ENCODE results near the gene LAMC1.

Gene LAMC1

DNA sequence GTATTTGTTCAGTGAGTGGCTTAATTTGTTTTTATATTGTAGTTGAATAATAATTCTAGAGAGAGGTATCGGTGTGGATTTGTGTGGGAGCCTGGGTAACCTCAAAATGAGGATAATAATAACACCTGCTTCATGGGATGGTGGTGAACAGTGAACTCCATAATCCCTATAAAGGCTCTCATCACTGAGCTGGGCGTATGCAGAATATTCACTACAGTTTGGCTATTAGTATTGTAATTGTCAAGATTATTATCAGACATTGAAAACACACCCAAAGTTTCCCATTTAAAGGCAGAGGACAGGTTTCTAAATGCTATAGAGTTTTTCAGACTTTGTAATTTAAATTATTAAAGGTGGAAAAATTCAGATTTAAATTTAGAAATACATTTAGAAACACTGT is 155.8 kb downstream of the LAMC1 start:
- DNase-seq (ENCODE audit: low read depth): no peak
- TF ChIP-seq, protein P1, sequence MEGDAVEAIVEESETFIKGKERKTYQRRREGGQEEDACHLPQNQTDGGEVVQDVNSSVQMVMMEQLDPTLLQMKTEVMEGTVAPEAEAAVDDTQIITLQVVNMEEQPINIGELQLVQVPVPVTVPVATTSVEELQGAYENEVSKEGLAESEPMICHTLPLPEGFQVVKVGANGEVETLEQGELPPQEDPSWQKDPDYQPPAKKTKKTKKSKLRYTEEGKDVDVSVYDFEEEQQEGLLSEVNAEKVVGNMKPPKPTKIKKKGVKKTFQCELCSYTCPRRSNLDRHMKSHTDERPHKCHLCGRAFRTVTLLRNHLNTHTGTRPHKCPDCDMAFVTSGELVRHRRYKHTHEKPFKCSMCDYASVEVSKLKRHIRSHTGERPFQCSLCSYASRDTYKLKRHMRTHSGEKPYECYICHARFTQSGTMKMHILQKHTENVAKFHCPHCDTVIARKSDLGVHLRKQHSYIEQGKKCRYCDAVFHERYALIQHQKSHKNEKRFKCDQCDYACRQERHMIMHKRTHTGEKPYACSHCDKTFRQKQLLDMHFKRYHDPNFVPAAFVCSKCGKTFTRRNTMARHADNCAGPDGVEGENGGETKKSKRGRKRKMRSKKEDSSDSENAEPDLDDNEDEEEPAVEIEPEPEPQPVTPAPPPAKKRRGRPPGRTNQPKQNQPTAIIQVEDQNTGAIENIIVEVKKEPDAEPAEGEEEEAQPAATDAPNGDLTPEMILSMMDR (IDR thresholded peaks at IDR 0.05; ENCODE audit: low read depth, low read length): no peak
- TF ChIP-seq MYC (IDR thresholded peaks at IDR 0.05; ENCODE audit: low read depth, low read length) (no peak), POLR2A (IDR thresholded peaks at IDR 0.05; ENCODE audit: extremely low read depth, insufficient read length) (no peak)
- TF ChIP-seq, protein P2, sequence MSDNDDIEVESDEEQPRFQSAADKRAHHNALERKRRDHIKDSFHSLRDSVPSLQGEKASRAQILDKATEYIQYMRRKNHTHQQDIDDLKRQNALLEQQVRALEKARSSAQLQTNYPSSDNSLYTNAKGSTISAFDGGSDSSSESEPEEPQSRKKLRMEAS (IDR thresholded peaks at IDR 0.05; ENCODE audit: low read depth, low read length): no peak
- no peak overlapping the region for H3K4me3 ChIP-seq (ENCODE audit: low read depth, low read length)

DNA sequence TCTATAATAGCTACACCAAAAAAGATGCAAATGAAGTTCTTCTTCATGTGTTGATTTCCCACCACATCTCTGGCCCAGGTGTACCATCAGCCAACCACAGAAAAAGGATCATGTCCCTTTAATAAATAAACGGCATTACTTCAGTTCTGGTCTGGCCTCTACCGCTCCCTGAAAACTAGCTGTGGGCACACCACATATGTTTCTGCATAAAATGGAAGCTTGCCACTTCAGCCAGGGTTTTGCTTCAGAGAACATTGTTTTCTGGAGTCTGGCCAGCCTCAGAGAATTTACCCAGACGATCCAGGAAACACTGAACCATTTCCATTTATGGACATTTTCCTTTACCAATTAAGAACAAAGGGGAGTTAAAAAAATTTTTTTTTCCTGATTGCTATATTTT is 157.0 kb downstream of the LAMC1 start:
- no peak for DNase-seq (ENCODE audit: low read depth)
- no peak for TF ChIP-seq MYC (IDR thresholded peaks at IDR 0.05; ENCODE audit: low read depth, low read length)
- TF ChIP-seq, protein P1 (IDR thresholded peaks at IDR 0.05; ENCODE audit: low read depth, low read length): no peak
- TF ChIP-seq, protein P2 (IDR thresholded peaks at IDR 0.05; ENCODE audit: low read depth, low read length): no peak
- no peak for TF ChIP-seq POLR2A (IDR thresholded peaks at IDR 0.05; ENCODE audit: extremely low read depth, insufficient read length)
- no peak overlapping the region for H3K4me3 ChIP-seq (ENCODE audit: low read depth, low read length)

DNA sequence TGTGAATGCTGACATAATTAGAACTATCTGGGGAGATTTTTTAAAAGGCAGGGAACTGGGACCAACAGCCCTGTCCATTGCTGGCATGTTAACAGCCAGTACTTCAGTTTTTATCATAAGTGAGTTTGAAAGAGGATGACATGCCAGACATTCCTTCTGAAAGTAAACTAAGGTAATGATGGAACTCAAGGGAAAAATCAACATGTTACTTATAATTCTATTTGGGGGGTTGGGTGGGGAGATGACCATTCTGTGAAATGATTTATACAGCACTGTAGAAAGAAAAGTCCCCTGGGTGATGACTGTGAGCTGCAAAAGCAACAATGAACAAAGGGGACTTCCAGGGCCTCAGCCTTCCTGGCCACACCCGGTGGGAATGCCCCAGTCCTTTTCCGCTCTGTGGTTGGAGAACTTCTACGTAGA is 157.4 kb downstream of the LAMC1 start:
- DNase-seq (ENCODE audit: low read depth): no peak

DNA sequence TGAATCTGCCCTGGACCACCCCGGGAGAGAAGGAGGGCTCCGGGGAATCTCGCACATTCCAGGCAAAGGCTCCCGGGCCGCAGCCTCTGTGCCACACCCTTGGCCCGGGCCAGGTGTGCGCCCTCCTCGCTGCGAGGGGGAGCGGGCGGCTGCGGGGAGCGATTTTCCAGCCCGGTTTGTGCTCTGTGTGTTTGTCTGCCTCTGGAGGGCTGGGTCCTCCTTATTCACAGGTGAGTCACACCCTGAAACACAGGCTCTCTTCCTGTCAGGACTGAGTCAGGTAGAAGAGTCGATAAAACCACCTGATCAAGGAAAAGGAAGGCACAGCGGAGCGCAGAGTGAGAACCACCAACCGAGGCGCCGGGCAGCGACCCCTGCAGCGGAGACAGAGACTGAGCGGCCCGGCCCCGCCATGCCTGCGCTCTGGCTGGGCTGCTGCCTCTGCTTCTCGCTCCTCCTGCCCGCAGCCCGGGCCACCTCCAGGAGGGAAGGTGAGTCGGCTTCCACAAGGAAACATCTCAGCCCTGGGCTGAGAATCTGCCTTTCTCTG is 162.8 kb downstream of the LAMC1 start, which contains the start of gene LAMC2:
TSS of gene LAMC2 (plus strand) at position 324 of the 550 bp plus-strand sequence. CDS start at position 413, 89 bp downstream.
- TF ChIP-seq POLR2A (IDR thresholded peaks at IDR 0.05; ENCODE audit: extremely low read depth, insufficient read length) (no peak), MYC (IDR thresholded peaks at IDR 0.05; ENCODE audit: low read depth, low read length) (no peak)
- TF ChIP-seq, protein P1 (IDR thresholded peaks at IDR 0.05; ENCODE audit: low read depth, low read length): no peak
- TF ChIP-seq, protein P2 (IDR thresholded peaks at IDR 0.05; ENCODE audit: low read depth, low read length): no peak
- no peak within 1 kb of the TSS for H3K4me3 ChIP-seq (ENCODE audit: low read depth, low read length)
- no peak for DNase-seq (ENCODE audit: low read depth)

More for the DNA sequence above, 157.4 kb downstream of the LAMC1 start:
- no peak overlapping the region for H3K4me3 ChIP-seq (ENCODE audit: low read depth, low read length)
- TF ChIP-seq, protein P1 (IDR thresholded peaks at IDR 0.05; ENCODE audit: low read depth, low read length): no peak
- no peak for TF ChIP-seq POLR2A (IDR thresholded peaks at IDR 0.05; ENCODE audit: extremely low read depth, insufficient read length)
- TF ChIP-seq, protein P2 (IDR thresholded peaks at IDR 0.05; ENCODE audit: low read depth, low read length): no peak
- no peak for TF ChIP-seq MYC (IDR thresholded peaks at IDR 0.05; ENCODE audit: low read depth, low read length)

DNA sequence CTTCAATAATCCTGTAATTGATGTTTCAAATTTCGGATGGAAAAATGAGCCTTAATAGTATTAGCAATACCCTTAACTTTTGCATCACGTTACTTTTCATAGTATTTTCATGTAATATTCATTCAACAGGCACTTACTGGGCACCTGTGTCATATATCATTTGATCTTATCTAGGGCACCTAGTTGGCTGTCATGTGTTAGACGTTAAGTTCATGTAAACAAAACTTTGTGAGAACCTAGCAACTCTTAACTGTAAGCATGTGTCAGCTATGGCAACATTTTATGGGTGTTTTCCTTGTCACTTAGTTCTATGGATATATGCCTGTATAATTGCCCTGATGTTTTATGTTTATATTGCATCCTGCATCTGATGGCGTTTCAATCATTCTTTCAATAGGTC is 163.6 kb downstream of the LAMC1 start:
- TF ChIP-seq MYC (IDR thresholded peaks at IDR 0.05; ENCODE audit: low read depth, low read length) (no peak), POLR2A (IDR thresholded peaks at IDR 0.05; ENCODE audit: extremely low read depth, insufficient read length) (no peak)
- TF ChIP-seq, protein P1 (IDR thresholded peaks at IDR 0.05; ENCODE audit: low read depth, low read length): no peak
- TF ChIP-seq, protein P2 (IDR thresholded peaks at IDR 0.05; ENCODE audit: low read depth, low read length): no peak
- no peak overlapping the region for H3K4me3 ChIP-seq (ENCODE audit: low read depth, low read length)
- no peak for DNase-seq (ENCODE audit: low read depth)
